Measurements from ENCODE around the gene STK33.

GRCh38 chr11:8360086-8360828 is 233.8 kb downstream of the STK33 start:
- TF ChIP-seq CTCF (IDR thresholded peaks at IDR 0.05; ENCODE audit: low read length): no peak
- TF ChIP-seq EZH2phosphoT487 (IDR thresholded peaks at IDR 0.05; ENCODE audit: low read length): no peak
- no peak for TF ChIP-seq EZH2 (optimal IDR thresholded peaks at IDR 0.05; ENCODE audit: low read depth, low read length)
